Breast epithelium (tissue), 3 donors: ENCODE results near the gene ATP6V1A.

Source experiments
- POLR2A ChIP-seq: fragments of 450-650 bp; IDR thresholded peaks from one replicate; pipeline ENCODE4 v1.6.1; 2016; ENCODE audit warnings: antibody characterized with exemption, mild to moderate bottlenecking, moderate library complexity
- POLR2AphosphoS5 ChIP-seq, 3 donors: sonication (generic); formaldehyde crosslinking; IDR thresholded peaks; one replicate each; pipeline ENCODE4 v1.6.1; 2017; ENCODE audit warnings: antibody characterized with exemption in 3 of 3
- TF ChIP-seq, protein P1 (sequence below), 3 donors: fragments of 450-650 bp; IDR thresholded peaks; one replicate each; pipeline ENCODE4 v1.5.1; 2016 to 2017; ENCODE audit warnings: antibody characterized with exemption in 3 of 3, mild to moderate bottlenecking in 3 of 3, moderate library complexity in 3 of 3

GRCh38 chr3:113805249-113805648 is 58.4 kb downstream of the ATP6V1A start:
- TF ChIP-seq POLR2AphosphoS5 (IDR thresholded peaks at IDR 0.05) (no peak), POLR2A (no peak)
- TF ChIP-seq, protein P1, sequence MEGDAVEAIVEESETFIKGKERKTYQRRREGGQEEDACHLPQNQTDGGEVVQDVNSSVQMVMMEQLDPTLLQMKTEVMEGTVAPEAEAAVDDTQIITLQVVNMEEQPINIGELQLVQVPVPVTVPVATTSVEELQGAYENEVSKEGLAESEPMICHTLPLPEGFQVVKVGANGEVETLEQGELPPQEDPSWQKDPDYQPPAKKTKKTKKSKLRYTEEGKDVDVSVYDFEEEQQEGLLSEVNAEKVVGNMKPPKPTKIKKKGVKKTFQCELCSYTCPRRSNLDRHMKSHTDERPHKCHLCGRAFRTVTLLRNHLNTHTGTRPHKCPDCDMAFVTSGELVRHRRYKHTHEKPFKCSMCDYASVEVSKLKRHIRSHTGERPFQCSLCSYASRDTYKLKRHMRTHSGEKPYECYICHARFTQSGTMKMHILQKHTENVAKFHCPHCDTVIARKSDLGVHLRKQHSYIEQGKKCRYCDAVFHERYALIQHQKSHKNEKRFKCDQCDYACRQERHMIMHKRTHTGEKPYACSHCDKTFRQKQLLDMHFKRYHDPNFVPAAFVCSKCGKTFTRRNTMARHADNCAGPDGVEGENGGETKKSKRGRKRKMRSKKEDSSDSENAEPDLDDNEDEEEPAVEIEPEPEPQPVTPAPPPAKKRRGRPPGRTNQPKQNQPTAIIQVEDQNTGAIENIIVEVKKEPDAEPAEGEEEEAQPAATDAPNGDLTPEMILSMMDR (IDR thresholded peaks at IDR 0.05), result no peak
